ENCODE measurements around the gene HSPG2. TPM values are rescaled to one million over a fixed set of nuclear protein-coding genes. Genes with fewer than 3 reads are reported as not detected.

The HSPG2 gene
- total and polyA plus RNA-seq, 9 of the 15 experiments (the other 6 are each of a cell fraction or from before 2014, with no cell fraction given) = 0.14 to 160 (median 15.7) TPM

DNA sequence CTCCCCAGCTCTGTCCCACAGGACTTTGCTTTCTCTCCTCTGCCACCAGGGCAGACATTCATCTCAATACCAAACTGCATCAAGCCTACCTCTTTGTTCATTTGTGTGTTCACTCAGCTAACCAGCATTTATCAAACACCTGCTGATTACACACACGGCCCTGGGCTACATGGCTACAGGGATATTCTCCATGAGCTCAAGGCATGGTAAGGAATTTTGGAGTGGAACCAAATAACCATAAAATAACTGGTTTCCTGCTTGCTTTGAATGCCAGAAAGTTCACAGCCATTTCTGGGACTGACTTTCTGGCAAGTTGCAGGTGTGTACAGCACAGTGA is 70.4 kb downstream of the HSPG2 start:
- Histone ChIP-seq H3K4me2 (ENCODE audit: insufficient read depth, low read length) (peak overlapping the region; percentile 53), H3K9me1 (ENCODE audit: control insufficient read depth, insufficient read depth, low read length) (peaks cover 4% of the 10 kb centered on the region), H3K4me1 (replicated peaks in 1 of 2; ENCODE audit: control insufficient read depth in 2 of 2, insufficient read depth in 2 of 2, low read length in 2 of 2) (peaks cover 21 to 48% of the 10 kb centered on the region in 2 experiments; a peak in 4 of 5 replicates), H4K20me1 (replicated peaks; ENCODE audit: control insufficient read depth, insufficient read depth, low read length) (no peaks in the 10 kb centered on the region), H3K9me3 (replicated peaks; ENCODE audit: control insufficient read depth, insufficient read depth, low read depth, low read length) (peaks cover 5% of the 10 kb centered on the region; the same call in 1 of the 2 replicates), H3K79me2 (ENCODE audit: control insufficient read depth, insufficient read depth, low read length) (no peaks in the 10 kb centered on the region), H3K4me3 (no peak overlapping the region), H3K36me3 (ENCODE audit: control insufficient read depth, insufficient read depth, low read length) (peaks cover 70% of the 10 kb centered on the region; the same call in 2 of the 3 replicates), H3K9ac (ENCODE audit: insufficient read depth in 1 of 2, low read depth in 2 of 2, low read length in 2 of 2) (no peak overlapping the region; a peak in 1 of 4 replicates), H3K27ac (ENCODE audit: extremely low read depth, low read depth, low read length) (peak overlapping the region; percentile 17; the same call in 2 of the 3 replicates), H3K27me3 (ENCODE audit: control insufficient read depth in 2 of 2, insufficient read depth in 2 of 2, low read length in 2 of 2) (no peaks in the 10 kb centered on the region), H2AFZ (ENCODE audit: low read depth, low read length) (no peak overlapping the region)
- 19% methylated on average over 1 of the region's 1 CpG for WGBS (ENCODE audit: insufficient coverage, low coverage, missing lambda C conversion rate)
- ChIA-PET POLR2A (interaction anchor here (0.6 to 1.4 kb wide), 6 partner anchors 10 to 156 kb away, joined by 3 to 5 read pairs (median 3); no protein-coding TSS in a partner anchor), CTCF (ENCODE audit: low intra/inter-chr PET ratio) (no interaction called here)
- DNase-seq (ENCODE audit: extremely low read depth in 1 of 4, low spot score in 3 of 4) = no peak
- in situ Hi-C loops (cut with MboI) (no loop called here), intact Hi-C loops (cut with micrococcal nuclease) (loop anchor here (1.0 kb wide), 1 partner anchor 98 kb away; no protein-coding TSS in a partner anchor)
- ATAC-seq = no peak
- BruUV-seq (replicated peaks) = no TSS peak
- no peak for FAIRE-seq
- TF ChIP-seq, protein P1, sequence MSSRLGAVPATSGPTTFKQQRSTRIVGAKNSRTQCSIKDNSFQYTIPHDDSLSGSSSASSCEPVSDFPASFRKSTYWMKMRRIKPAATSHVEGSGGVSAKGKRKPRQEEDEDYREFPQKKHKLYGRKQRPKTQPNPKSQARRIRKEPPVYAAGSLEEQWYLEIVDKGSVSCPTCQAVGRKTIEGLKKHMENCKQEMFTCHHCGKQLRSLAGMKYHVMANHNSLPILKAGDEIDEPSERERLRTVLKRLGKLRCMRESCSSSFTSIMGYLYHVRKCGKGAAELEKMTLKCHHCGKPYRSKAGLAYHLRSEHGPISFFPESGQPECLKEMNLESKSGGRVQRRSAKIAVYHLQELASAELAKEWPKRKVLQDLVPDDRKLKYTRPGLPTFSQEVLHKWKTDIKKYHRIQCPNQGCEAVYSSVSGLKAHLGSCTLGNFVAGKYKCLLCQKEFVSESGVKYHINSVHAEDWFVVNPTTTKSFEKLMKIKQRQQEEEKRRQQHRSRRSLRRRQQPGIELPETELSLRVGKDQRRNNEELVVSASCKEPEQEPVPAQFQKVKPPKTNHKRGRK (tag; IDR thresholded peaks at IDR 0.05) = 0 out of 2 replicates have a peak, but pooled peaks have one; percentile 25
- TF ChIP-seq BHLHE40 (IDR thresholded peaks at IDR 0.05; ENCODE audit: low read length) (no peak), KLF6 (CRISPR knock-in tag; IDR thresholded peaks at IDR 0.05; ENCODE audit: borderline replicate concordance) (no peak), TOE1 (IDR thresholded peaks at IDR 0.05; ENCODE audit: borderline replicate concordance) (no peak), TOE1 (CRISPR knock-in tag; IDR thresholded peaks at IDR 0.05; ENCODE audit: borderline replicate concordance, low read depth) (no peak), TCF7L2 (IDR thresholded peaks at IDR 0.05; ENCODE audit: low read depth, low read length) (no peak), MIER1 (IDR thresholded peaks at IDR 0.05; ENCODE audit: low read depth) (no peak), HNRNPL (IDR thresholded peaks at IDR 0.05; ENCODE audit: low read depth, low read length) (no peak), IFI16 (CRISPR knock-in tag; IDR thresholded peaks at IDR 0.05) (no peak), ZKSCAN8 (CRISPR knock-in tag; IDR thresholded peaks at IDR 0.05) (peak; percentile 85; the same call in 1 of the 2 replicates), PTRF (tag; IDR thresholded peaks at IDR 0.05) (no peak), RBFOX2 (IDR thresholded peaks at IDR 0.05; ENCODE audit: low read depth, low read length) (no peak), EGR1 (conservative IDR thresholded peaks at IDR 0.05) (no peak), RHOXF2B (CRISPR knock-in tag; conservative IDR thresholded peaks at IDR 0.05) (no peak), ZNF589 (CRISPR knock-in tag; IDR thresholded peaks at IDR 0.05; ENCODE audit: low read depth) (0 out of 2 replicates have a peak, but pooled peaks have one; percentile 48), ERF (CRISPR knock-in tag; IDR thresholded peaks at IDR 0.05) (0 out of 2 replicates have a peak, but pooled peaks have one; percentile 33), RB1 (IDR thresholded peaks at IDR 0.05; ENCODE audit: low read depth) (0 out of 2 replicates have a peak, but pooled peaks have one; percentile 21)
- TF ChIP-seq, protein P2, sequence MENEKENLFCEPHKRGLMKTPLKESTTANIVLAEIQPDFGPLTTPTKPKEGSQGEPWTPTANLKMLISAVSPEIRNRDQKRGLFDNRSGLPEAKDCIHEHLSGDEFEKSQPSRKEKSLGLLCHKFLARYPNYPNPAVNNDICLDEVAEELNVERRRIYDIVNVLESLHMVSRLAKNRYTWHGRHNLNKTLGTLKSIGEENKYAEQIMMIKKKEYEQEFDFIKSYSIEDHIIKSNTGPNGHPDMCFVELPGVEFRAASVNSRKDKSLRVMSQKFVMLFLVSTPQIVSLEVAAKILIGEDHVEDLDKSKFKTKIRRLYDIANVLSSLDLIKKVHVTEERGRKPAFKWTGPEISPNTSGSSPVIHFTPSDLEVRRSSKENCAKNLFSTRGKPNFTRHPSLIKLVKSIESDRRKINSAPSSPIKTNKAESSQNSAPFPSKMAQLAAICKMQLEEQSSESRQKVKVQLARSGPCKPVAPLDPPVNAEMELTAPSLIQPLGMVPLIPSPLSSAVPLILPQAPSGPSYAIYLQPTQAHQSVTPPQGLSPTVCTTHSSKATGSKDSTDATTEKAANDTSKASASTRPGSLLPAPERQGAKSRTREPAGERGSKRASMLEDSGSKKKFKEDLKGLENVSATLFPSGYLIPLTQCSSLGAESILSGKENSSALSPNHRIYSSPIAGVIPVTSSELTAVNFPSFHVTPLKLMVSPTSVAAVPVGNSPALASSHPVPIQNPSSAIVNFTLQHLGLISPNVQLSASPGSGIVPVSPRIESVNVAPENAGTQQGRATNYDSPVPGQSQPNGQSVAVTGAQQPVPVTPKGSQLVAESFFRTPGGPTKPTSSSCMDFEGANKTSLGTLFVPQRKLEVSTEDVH (IDR thresholded peaks at IDR 0.05; ENCODE audit: low read depth, partially characterized antibody) = no peak
